Ammon's horn (tissue), 1 donor: Measurements from ENCODE around the gene KLF3.

Experiments
- DNase-seq: peaks from one replicate; pipeline ENCODE4 v3.0.0-alpha.2; 2016; ENCODE audit warnings: low spot score

KLF3 gene

GRCh38 chr4:38745881-38746280 is 81.9 kb downstream of the KLF3 start:
- no peak for DNase-seq

DNA sequence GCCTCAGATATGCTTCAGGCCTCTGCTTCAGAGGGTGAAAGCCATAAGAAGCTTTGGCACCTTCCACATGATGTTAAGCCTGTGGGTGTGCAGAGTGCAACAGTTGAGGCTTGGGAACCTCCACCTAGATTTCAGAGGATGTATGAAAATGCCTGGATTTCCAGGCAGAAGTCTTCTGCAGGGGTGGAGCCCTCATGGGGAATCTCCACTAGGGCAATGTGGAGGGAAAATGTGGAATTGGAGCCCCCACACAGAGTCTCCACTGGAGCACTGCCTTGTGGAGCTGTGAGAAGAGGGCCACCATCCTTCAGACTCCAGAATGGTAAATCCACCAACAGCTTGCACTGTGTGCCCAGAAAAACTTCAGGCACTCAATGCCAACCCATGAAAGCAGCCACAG is 83.6 kb downstream of the KLF3 start:
- no peak for DNase-seq

- DNase-seq: no peak
Observed at GRCh38 chr4:38749336-38749735, 85.3 kb downstream of the KLF3 start.
